GM21576 (cell line): ENCODE measurements around the gene LYZL4.

Source experiments
- ATAC-seq: cut with Tn5 transposase; IDR thresholded peaks from one replicate; pipeline ENCODE4 v1.9.1; 2021; ENCODE audit warnings: mild to moderate bottlenecking, moderate library complexity; ENCODE audit not compliant: unreplicated experiment

LYZL4 gene

GRCh38 chr3:42375121-42375800, 35.1 kb downstream of the LYZL4 start:
- ATAC-seq = no peak

DNA sequence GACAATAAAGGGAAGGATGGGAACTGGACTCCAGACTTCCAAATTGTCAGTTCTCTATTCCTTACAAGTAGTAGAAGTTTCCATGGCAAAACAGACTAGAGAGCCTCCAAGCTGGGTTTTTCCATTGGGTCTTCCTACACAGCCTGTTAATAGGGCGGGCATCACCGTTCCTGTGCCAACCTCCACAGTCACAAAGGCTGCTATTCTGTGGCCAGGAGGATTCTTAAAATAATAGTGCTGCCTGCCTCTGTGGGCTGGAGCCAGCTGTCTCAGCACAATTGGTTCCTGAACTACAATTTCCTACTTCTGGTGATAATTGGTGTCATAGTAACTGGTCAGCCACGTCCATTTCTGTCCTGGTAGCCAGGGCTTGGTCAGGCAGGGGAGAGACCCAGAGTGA, 38.6 kb downstream of the LYZL4 start:
- no peak for ATAC-seq

DNA sequence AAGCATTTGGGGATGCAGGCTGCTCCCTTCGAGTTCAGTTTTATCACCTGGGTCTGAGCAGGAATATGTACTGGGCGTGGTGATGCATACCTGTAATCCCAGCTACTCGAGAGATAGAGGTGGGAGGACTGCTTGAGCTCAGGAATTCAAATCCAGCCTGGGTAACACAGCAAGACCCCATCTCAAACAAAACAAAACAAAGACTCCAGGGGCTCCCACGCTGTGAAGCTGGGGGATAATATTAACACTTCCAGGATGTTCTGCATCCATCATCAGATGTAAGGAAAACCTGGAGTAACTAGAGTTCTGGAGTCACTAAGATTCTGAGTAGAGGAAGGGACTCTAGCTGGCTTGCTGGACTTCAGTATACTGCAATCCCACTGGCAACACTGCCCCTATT, 40.6 kb downstream of the LYZL4 start:
- ATAC-seq = no peak

DNA sequence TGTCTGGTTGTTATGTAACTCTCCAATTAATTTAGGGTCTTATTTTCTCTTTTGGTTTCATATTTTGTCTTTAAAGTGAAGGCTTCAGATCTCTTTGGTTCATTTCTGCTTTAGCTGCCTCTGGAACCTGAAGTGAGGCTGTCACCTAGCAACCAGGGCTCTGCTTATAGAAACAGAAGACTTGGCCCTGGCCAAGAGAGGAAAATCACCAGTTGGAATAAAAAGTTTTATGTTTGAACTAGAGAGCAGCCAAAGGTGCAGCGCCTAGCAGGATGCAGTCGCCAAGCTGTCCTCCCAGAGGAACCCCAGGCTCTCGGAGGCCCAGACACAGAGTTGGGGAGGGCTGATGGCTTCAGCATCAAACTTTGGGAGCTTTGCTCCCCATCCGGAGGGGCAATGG, 41.1 kb downstream of the LYZL4 start:
- ATAC-seq = no peak

DNA sequence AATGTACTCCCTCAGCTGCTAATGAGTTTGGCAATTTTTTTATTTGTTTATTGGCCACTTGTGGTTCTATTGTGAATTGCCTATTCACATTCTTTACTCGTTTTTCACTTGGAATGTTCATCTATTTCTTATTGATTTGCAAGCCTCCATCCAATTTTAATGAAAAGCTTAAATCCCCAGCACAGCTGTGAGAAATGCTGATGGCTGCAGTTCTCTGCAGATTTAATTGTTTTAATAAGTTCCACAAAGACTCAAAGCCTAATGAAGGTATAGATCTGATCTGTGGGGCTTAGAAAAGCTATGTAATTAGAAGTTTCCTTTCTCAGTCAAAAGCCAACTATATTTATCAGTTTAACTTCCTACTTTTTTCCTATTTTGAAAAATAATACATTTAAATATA, 41.5 kb downstream of the LYZL4 start:
- no peak for ATAC-seq

DNA sequence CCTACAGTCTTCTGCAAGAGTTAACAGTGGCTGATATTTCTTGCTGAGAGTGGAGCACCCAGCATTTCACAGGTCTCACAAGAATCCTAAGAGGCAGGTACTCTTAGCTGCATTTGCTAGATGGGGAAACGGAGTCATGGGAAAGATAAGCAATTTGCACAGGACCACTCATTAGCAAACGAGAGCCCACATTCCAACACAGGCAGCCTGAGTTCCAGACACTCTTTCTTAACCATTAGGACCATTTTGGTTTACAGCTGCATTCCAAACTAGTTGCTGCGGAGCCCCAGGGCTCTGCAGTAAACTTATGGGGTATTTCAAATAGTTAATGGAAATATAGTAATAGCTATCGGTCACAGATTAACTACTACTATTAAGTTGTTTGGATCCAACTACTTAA, 42.5 kb downstream of the LYZL4 start:
- ATAC-seq = no peak

DNA sequence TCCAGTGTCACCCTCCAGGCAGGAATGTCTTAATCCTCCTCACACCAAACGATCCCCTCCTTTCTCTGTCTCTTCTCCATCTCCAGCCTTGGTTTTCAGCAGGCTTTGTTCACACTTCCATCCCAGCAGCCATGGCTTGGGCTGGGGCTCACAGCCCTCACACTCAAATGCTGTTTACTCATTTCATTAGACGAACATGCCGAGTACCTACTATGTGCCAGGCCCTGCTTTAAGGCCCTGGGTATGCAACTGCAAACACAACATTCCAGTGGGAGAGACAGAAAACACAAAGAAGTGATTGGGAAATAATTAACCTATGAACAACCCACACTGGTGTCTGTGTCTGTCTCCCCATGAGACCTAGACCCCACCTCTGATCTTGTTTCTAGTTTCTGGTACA, 43.9 kb downstream of the LYZL4 start:
- no peak for ATAC-seq

GRCh38 chr3:42357335-42357734, 53.1 kb downstream of the LYZL4 start:
- ATAC-seq = no peak

GRCh38 chr3:42355612-42356011, 54.8 kb downstream of the LYZL4 start:
- ATAC-seq = no peak

- ATAC-seq = no peak
Measured at GRCh38 chr3:42353631-42354030, 56.8 kb downstream of the LYZL4 start.

- no peak for ATAC-seq
Measured at GRCh38 chr3:42351207-42351606, 59.2 kb downstream of the LYZL4 start.

DNA sequence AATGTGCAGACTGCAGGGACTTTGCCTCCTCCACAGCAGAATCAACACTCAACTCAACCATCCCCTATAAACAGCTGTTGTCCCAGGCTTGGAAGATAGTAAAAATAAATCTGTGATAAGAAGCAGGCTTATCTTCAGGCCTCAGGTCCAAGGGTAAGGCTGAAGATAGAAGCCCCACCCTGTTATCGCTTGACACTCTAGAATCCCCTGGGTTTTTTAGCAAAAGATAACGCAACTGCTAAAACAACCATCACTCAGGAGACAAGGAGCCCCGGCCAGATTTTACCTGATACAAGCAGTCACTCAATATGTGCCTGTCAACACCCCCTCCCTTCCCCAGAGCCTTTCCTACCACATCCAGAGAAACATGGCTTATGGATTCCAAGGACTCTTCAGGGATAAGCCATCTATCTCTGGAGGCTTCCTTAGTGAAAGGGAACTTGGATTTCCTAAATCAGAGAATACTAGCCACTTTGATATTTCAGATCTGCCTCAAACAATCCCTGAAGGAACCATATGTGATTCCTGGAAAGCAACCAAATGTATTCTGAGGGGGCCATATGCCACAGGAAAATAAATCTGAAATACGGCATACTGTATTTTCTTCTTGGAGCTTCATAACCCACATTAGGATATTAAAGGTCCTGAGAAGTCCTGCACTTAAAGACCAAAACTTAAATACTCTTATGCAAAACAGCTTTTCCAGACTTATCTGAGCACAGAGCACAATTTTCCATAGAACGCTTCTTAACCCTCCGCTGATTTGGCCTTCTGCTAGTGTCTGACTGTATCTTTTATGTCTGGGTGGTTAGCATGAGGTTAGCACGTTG, 60.4 kb downstream of the LYZL4 start:
- no peak for ATAC-seq

GRCh38 chr3:42347928-42348327, 62.5 kb downstream of the LYZL4 start:
- ATAC-seq = no peak
